Heart left ventricle (tissue), 16 donors: ENCODE data around the gene SEZ6L. TPM values are rescaled to one million over a fixed set of nuclear protein-coding genes. Genes with fewer than 3 reads are reported as not detected.

Experiments used
- ATAC-seq, 4 donors: fragments of 200-7000 bp; cut with Tn5 transposase; one replicate each; pipeline ENCODE4 v1.9.1; 2020 to 2022; ENCODE audit warnings: moderate library complexity in 4 of 4, mild to moderate bottlenecking in 3 of 4, moderate number of reproducible peaks in 1 of 4
- DNase-seq, 5 donors: peaks; one replicate each; pipeline ENCODE4 v3.0.0-alpha.2; 2020
- H3K27ac ChIP-seq, 12 donors: fragments of 200-600 bp; sonication (generic) in 4 of 12; one replicate each; pipeline versions ENCODE4 v1.5.0 to v1.8.0; 2016 to 2022; ENCODE audit warnings: mild to moderate bottlenecking in 2 of 12
- H3K27me3 ChIP-seq, 9 donors: fragments of 200-600 bp; sonication (generic) in 2 of 9; one replicate each; pipeline versions ENCODE4 v1.5.1 to v1.8.0; 2016 to 2022; ENCODE audit warnings: mild to moderate bottlenecking in 3 of 9
- H3K36me3 ChIP-seq, 9 donors: fragments of 200-600 bp; sonication (generic) in 2 of 9; one replicate each; pipeline versions ENCODE4 v1.5.0 to v1.8.0; 2018 to 2022; ENCODE audit warnings: mild to moderate bottlenecking in 2 of 9
- H3K4me1 ChIP-seq, 12 donors: fragments of 200-600 bp; sonication (generic) in 4 of 12; one replicate each; pipeline versions ENCODE4 v1.5.0 to v1.8.0; 2016 to 2022; ENCODE audit warnings: mild to moderate bottlenecking in 3 of 12
- H3K4me3 ChIP-seq, 12 donors: fragments of 200-600 bp; sonication (generic) in 4 of 12; one replicate each; pipeline versions ENCODE4 v1.5.0 to v1.8.0; 2017 to 2022; ENCODE audit warnings: mild to moderate bottlenecking in 9 of 12, moderate library complexity in 4 of 12
- H3K9me3 ChIP-seq, 12 donors: fragments of 200-600 bp; sonication (generic) in 4 of 12; one replicate each; pipeline versions ENCODE4 v1.5.0 to v1.8.0; 2016 to 2022; ENCODE audit warnings: mild to moderate bottlenecking in 1 of 12
- POLR2A ChIP-seq, 2 donors: fragments of 450-650 bp; IDR thresholded peaks; one replicate each; pipeline ENCODE4 v1.6.1; 2017; ENCODE audit warnings: antibody characterized with exemption in 2 of 2, mild to moderate bottlenecking in 2 of 2, moderate library complexity in 2 of 2
- WGBS, 4 donors: extraction: QIAGEN DNeasy Blood & Tissue Kit in 2 of 4; methylation state at CpG; one replicate each; pipeline versions ENCODE4 v1.1.5 to v1.1.7; 2013 to 2018; 5-methylcytosine and 5-hydroxymethylcytosine counted together
- intact Hi-C, 10 donors: fragments of 100-400 bp; cut with DNase I; formaldehyde crosslinking; loops; one replicate each; pipeline versions ENCODE4 v1.11.1 to v1.14.2; 2022
- polyA plus RNA-seq, 2 donors: library from polyadenylated mRNA; stranded (reverse); fragments of 200-250 nt; gene quantifications; one replicate each; pipeline ENCODE4 v1.2.3, GENCODE V29; 2013
- total RNA-seq, 9 donors: library from RNA; depleted of rRNA in 2 of 9; stranded (reverse); fragments of >200 nt in 2 of 9; fragmentation: NEBNext Ultra II Directional in 3 of 9; extraction: Animal tissue kit (Norgen Biotek cat#: 25700) in 3 of 9; gene quantifications; one replicate each; pipeline versions ENCODE4 v1.1.0 to v1.2.4, GENCODE V29; 2016 to 2023
- TF ChIP-seq, protein P1 (sequence below), 12 donors: fragments of 200-600 bp; sonication (generic) in 4 of 12; IDR thresholded peaks; one replicate each; pipeline versions ENCODE4 v1.5.0 to v1.8.0; 2018 to 2022; ENCODE audit warnings: antibody characterized with exemption in 12 of 12, mild to moderate bottlenecking in 5 of 12
- donor health status: ischemic (EF 13 %, LVEDD 7.1; RV severe dilation, severe dysfunction).
- donor health status: healthy with polysubstance abuse.
- donor health status: DM: no; HTN: yes; CAD: no.
- donor health status: DM: no; HTN: no; CAD: no.
- donor health status: ischemic (EF 25% LVEDD 6.9; RV normal size, moderate dysfunction).
- donor health status: ischemic (EF 25% LVEDD 5.7; RV mildly dilated, moderate dysfunction).
- donor health status: healthy.
- donor health status: DM: yes; HTN: yes; CAD: no.
- donor health status: ischemic (EF 35%, LVEDD 5.7; RV mildly dilated, moderate dysfunction).
- donor health status: nonischemic (EF 11% LVEDD 7.7; RV severe dilation, severe dysfunction).
- donor health status: DM: yes; HTN: yes; CAD: no.
- donor health status: PGD.
- donor health status: ischemic (EF 29% LVEDD 5.4; RV normal size, mild dysfunction).
- donor health status: nonischemic (EF 23%, LVEDD 6.1; RV moderate dilation, normal function).

The SEZ6L gene
- total and polyA plus RNA-seq, 11 donors: 0.04 to 1.6 (median 0.17) TPM; not detected in 2

DNA sequence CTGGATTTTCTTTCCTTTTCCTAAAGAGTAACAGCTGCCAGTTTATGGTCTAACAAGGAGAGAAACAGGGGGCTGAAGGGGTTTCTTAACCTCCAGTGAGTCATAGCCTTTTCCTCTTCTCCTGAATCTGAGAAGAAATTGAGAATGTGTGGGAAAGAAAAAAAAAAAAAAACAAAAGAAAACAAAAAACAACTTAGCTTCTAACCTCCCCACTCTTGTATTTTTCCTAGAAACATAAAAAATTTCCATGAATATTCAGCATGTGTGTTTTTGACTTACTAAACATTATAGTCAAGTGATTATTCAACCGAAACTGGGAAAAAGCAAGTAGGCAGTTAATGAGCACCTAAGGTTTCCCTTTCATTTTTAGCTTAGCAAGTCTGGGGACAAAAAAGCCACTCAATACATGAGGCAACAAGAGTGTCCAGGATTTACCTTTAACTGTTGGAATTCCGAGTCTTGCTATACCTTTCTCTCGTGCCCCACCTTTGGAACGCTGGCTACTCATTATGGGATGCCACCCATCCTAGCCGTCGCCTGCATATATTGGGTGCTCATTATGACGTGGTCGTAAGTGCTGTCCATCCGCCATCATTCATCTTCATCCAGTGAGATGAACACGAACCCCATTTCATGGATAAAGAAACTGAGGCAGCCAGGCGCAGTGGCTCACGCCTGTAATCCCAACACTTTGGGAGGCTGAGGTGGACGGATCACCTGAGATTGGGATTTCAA is 262.2 kb downstream of the SEZ6L start:
- ATAC-seq (no peak), DNase-seq (no peak)
- TF ChIP-seq, protein P1, sequence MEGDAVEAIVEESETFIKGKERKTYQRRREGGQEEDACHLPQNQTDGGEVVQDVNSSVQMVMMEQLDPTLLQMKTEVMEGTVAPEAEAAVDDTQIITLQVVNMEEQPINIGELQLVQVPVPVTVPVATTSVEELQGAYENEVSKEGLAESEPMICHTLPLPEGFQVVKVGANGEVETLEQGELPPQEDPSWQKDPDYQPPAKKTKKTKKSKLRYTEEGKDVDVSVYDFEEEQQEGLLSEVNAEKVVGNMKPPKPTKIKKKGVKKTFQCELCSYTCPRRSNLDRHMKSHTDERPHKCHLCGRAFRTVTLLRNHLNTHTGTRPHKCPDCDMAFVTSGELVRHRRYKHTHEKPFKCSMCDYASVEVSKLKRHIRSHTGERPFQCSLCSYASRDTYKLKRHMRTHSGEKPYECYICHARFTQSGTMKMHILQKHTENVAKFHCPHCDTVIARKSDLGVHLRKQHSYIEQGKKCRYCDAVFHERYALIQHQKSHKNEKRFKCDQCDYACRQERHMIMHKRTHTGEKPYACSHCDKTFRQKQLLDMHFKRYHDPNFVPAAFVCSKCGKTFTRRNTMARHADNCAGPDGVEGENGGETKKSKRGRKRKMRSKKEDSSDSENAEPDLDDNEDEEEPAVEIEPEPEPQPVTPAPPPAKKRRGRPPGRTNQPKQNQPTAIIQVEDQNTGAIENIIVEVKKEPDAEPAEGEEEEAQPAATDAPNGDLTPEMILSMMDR (IDR thresholded peaks at IDR 0.05): no peak
- TF ChIP-seq POLR2A (IDR thresholded peaks at IDR 0.05): no peak
- H3K4me1 ChIP-seq: peaks cover 0 to 54% (median 0%) of the 10 kb centered on the region in 12 donors
- peaks cover 0 to 9% (median 0%) of the 10 kb centered on the region in 9 donors for H3K36me3 ChIP-seq
- no peaks in the 10 kb centered on the region for H3K9me3 ChIP-seq
- intact Hi-C loops: no loop called here
- WGBS, 4 donors: 91 to 93% (median 92%) methylated on average over 13 of the region's 13 CpGs
- peaks cover 0 to 38% (median 9%) of the 10 kb centered on the region in 9 donors for H3K27me3 ChIP-seq
- H3K4me3 ChIP-seq: no peak overlapping the region
- H3K27ac ChIP-seq: peak overlapping the region in 1 of 12 donors; percentile 48

DNA sequence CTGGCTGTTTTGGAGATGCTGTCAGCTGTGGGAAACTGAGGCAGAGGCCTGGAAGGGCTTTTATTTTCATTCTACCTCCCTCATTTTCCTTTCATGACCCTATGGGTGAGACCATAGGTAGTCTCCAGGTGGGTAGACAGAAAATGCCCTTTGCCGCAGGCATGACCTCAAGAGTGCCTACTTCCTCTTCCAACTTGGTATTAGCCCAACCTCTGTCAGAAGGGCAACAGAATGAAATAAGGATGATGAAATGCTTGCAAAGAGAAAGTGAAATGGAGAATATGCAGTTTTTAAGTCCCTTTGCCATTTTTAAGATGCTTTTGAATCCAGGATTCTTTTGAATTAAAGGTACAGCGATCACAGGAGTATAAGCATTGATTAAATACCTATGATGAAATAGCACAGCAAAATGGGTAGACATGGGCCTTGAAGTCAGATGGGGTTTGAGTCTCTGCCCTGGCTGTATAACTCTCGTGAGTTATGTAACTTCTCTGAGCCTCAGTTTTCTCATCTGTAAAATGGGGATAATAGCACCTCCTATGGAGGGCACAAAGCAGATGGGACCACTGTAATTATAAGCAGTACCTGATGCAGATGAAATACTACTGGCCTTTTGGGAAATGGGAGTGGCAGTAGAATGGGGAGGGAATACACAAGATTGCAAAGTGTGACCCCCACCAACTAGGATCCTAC is 263.5 kb downstream of the SEZ6L start:
- peaks cover 0 to 38% (median 9%) of the 10 kb centered on the region in 9 donors for H3K27me3 ChIP-seq

More for the DNA sequence above, 263.5 kb downstream of the SEZ6L start:
- Histone ChIP-seq H3K4me1 (peaks cover 0 to 54% (median 0%) of the 10 kb centered on the region in 12 donors), H3K36me3 (peaks cover 0 to 9% (median 0%) of the 10 kb centered on the region in 9 donors), H3K9me3 (no peaks in the 10 kb centered on the region), H3K27ac (no peak overlapping the region), H3K4me3 (no peak overlapping the region)
- TF ChIP-seq, protein P1 (IDR thresholded peaks at IDR 0.05): no peak
- TF ChIP-seq POLR2A (IDR thresholded peaks at IDR 0.05): no peak
- no peak for ATAC-seq
- no peak for DNase-seq
- 76 to 84% (median 81%) methylated on average over 3 of the region's 3 CpGs for WGBS, 4 donors
- intact Hi-C loops: no loop called here
